GM12874 (cell line): ENCODE data around the gene GABRR3.

ENCODE experiments used
- TF ChIP-seq, protein P1 (sequence below): IDR thresholded peaks from 2 replicates; pipeline ENCODE4 v1.5.1; 2011; ENCODE audit warnings: low read depth, mild to moderate bottlenecking, control low read depth, low read length, moderate library complexity; ENCODE audit not compliant: insufficient read depth

The GABRR3 gene

DNA sequence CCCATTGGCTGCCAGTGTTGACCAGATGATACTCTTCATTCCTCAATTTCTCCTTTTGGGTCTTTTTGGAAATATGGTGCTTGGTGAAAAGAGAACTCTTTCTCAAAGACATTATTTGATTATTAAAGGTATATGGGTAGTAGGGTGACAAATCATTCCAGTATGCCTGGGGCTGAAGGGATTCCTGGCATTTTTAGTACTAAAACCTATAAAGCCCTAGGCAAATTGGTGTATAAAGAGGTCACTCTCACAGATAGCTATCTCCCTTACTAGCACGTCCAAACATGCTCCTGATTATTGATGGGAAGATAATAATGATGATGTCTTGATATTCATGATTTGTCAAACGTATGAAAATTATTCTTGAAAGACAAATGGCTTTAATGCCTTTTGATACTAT lies 1.1 kb downstream of the GABRR3 start:
- TF ChIP-seq, protein P1, sequence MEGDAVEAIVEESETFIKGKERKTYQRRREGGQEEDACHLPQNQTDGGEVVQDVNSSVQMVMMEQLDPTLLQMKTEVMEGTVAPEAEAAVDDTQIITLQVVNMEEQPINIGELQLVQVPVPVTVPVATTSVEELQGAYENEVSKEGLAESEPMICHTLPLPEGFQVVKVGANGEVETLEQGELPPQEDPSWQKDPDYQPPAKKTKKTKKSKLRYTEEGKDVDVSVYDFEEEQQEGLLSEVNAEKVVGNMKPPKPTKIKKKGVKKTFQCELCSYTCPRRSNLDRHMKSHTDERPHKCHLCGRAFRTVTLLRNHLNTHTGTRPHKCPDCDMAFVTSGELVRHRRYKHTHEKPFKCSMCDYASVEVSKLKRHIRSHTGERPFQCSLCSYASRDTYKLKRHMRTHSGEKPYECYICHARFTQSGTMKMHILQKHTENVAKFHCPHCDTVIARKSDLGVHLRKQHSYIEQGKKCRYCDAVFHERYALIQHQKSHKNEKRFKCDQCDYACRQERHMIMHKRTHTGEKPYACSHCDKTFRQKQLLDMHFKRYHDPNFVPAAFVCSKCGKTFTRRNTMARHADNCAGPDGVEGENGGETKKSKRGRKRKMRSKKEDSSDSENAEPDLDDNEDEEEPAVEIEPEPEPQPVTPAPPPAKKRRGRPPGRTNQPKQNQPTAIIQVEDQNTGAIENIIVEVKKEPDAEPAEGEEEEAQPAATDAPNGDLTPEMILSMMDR = no peak

DNA sequence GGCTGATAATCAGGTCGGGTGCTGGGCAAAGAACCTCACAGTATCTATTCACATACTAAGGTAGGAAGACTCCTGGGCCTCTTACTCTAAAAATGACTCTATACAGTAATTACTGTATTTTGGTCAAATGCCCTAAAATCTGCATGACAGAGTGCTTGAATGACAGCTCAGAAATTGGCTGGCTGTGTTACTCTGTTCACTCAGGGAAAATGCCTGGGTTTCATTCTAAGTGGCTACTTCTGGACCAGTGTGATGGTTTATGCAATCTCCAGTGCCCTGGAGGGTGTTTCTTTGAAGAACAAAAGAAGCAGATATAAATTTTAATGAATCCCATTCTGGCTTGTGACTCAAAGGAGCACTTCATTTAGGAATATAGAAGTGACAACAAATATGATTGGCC lies 2.2 kb downstream of the GABRR3 start:
- TF ChIP-seq, protein P1 = no peak

DNA sequence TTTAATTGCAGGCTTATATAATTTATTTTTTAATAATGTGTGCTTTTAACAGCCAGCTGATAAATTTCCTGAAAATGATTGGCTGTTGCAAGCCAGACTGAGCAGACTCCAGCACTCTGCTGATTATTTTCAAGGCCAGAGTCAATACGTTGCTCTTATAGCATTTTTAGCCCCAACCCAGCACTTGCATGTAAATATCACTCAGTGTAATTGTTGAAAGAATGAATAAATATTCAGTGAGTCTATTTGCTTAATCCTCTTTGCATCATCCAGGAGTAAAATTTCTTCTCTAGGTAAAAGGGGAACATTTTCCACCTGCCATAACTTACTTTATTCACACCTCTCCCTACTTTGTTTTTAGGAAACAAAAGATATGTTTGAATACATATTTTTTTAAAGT lies 2.9 kb downstream of the GABRR3 start:
- TF ChIP-seq, protein P1 = no peak

DNA sequence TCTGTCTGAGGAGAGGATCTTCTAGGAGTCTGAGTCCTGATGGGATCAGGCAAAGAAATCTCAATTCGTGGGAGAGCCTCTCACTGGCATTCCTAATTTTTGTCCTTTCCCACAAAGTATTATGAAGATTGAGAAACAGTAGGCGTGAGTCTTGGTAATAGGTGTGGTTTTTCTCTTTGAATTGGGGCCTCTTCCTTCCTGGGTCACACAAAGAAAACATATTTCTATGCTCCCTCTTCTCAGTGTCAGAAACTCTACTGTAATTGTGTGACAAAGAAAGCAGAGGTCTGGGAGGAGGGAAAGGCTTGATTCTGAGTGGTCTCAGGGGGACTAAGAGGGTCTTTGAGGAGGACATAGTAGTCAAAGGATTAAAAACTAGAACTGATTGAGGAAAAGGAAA lies 6.0 kb downstream of the GABRR3 start:
- TF ChIP-seq, protein P1 = no peak

DNA sequence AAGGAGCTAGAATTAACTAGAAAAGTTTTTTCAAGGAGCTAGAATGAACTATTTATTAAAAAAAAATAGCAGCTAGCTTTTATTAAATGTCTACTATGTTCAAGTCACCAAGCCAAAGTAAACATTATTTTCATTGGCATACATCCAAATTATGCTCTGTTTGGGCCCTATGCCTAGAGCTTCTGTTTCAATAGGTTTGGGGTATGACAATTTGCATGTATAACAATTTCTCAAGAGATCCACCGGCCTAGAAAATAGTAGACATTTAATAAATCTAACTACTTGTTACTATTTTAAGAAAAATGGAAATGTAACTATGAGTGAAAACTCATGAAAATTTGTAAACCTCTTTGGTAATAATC lies 8.0 kb downstream of the GABRR3 start:
- TF ChIP-seq, protein P1 = no peak

DNA sequence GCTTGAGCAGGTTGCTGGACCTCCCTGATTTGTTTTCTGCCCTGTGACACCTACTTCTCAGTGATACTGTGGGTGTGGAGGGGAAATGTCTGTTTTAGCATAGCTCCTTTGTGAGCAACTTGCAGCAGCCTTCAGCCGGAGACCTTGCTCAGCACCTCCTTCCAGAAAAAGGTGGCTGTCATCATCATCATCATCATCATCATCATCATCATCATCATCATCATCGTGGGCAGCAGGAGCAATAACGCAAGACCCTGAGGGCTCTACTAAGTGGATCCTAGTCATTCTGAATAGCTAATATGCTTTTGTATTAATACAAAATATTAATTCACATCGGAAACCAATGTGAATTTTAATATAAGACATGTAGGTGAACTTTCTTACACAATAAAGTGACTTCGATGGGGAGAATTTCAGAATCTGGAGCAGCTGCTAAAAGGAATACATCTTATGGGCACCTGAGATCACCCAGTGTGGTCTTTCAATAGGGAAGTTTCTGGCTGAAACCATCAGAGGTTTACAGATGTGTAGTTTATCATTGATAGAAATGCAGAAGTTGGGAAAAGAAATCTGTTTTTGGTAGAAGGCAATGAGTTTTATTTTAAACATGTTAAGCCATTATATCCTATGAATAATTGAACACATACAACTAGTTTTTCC lies 8.6 kb downstream of the GABRR3 start:
- TF ChIP-seq, protein P1 = no peak

DNA sequence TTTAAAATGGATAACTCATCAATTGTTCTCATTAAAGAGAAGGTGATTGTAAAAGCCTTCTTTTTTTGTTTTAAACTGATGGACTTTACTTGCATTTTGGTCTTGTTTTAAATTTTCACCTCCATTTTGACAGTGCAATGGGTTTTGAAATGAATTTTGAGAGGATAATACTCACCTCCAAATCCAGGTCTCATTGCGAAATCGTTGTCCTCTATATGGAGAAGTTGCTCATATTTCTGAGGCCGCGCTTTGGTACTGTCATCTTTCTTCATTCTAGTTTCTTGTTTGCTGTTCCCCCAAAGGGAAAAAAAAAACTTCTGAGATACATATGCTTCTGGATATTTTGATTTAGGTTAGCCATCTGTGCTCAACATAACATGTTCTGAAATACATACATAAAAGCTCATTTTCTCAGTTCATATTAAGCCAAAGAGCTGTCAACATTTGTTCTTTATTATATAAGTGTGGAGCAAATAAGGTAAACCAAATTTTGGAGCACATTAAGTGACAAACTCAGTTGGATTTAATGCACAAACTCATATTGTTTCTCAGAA lies 9.6 kb downstream of the GABRR3 start:
- TF ChIP-seq, protein P1 = no peak
